ENCODE results near the gene ACTN4.

ACTN4 gene

GRCh38 chr19:38653028-38653571, 5.7 kb downstream of the ACTN4 start:
- H3K27ac ChIP-seq = 0 out of 2 replicates have a peak overlapping the region, but pooled peaks have one; percentile 2
- TF ChIP-seq ZFX (IDR thresholded peaks at IDR 0.05) (no peak), CTCF (conservative IDR thresholded peaks at IDR 0.05) (no peak)

GRCh38 chr19:38654628-38655055, 7.2 kb downstream of the ACTN4 start:
- TF ChIP-seq ZFX (IDR thresholded peaks at IDR 0.05) = no peak
- TF ChIP-seq CTCF (conservative IDR thresholded peaks at IDR 0.05) = no peak
- H3K27ac ChIP-seq = no peak overlapping the region

- TF ChIP-seq ZFX (IDR thresholded peaks at IDR 0.05) (no peak), CTCF (conservative IDR thresholded peaks at IDR 0.05) (no peak)
- no peak overlapping the region for H3K27ac ChIP-seq
Measured at GRCh38 chr19:38655148-38655824, 7.8 kb downstream of the ACTN4 start.

GRCh38 chr19:38656171-38656981, 8.9 kb downstream of the ACTN4 start:
- H3K27ac ChIP-seq = no peak overlapping the region
- TF ChIP-seq CTCF (conservative IDR thresholded peaks at IDR 0.05) (no peak), ZFX (IDR thresholded peaks at IDR 0.05) (no peak)

GRCh38 chr19:38657633-38658222, 10.3 kb downstream of the ACTN4 start:
- no peak for TF ChIP-seq ZFX (IDR thresholded peaks at IDR 0.05)
- TF ChIP-seq CTCF (conservative IDR thresholded peaks at IDR 0.05) = no peak
- peak overlapping the region; percentile 92 for H3K27ac ChIP-seq

- H3K27ac ChIP-seq = peak overlapping the region; percentile 92
- TF ChIP-seq CTCF (conservative IDR thresholded peaks at IDR 0.05) (no peak), ZFX (IDR thresholded peaks at IDR 0.05) (no peak)
Measured at GRCh38 chr19:38658462-38659306, 11.2 kb downstream of the ACTN4 start.

Data from C4-2B (cell line).